H1 (cell line): ENCODE measurements around the gene NHSL2. TPM values are rescaled to one million over a fixed set of nuclear protein-coding genes. Genes with fewer than 3 reads are reported as not detected.

Source experiments
- CTCF ChIA-PET: fragments of 300-600 bp; sonication (Branson Sonifier 250); formaldehyde crosslinking; loops from one replicate; lab custom pipeline; 2021; ENCODE audit not compliant: partially characterized antibody; lab: Charles Lee
- POLR2A ChIA-PET: fragments of 300-600 bp; sonication (Branson Sonifier 250); formaldehyde crosslinking; loops from one replicate; lab custom pipeline; 2021; ENCODE audit warnings: inconsistent platforms; ENCODE audit not compliant: partially characterized antibody; lab: Charles Lee
- DNase-seq, 2 experiments: peaks; one replicate each; pipeline versions ENCODE4 v3.0.0 to v3.0.0-alpha.2; 2010 to 2022; ENCODE audit warnings: low spot score in 2 of 2, low read depth in 1 of 2, mixed read lengths in 1 of 2
- FAIRE-seq: peaks from 2 replicates; lab custom pipeline; 2011; peaks lifted over from hg19 to GRCh38; lab: Jason Lieb, UNC
- H2AFZ ChIP-seq: 2 replicates; pipeline ENCODE4 v1.8.1; 2012; ENCODE audit warnings: low read length, inconsistent platforms
- H2AK5ac ChIP-seq: 2 replicates; pipeline ENCODE4 v1.6.1; 2013; ENCODE audit warnings: low read depth, low read length
- H2BK120ac ChIP-seq: replicated peaks from 2 replicates; pipeline ENCODE3; 2013; ENCODE audit warnings: low read depth, low read length, inconsistent platforms
- H2BK12ac ChIP-seq: 2 replicates; pipeline ENCODE4 v1.6.1; 2013; ENCODE audit warnings: low read depth, low read length
- H2BK15ac ChIP-seq: 2 replicates; pipeline ENCODE4 v1.6.1; 2013; ENCODE audit warnings: low read length
- H2BK20ac ChIP-seq: 2 replicates; pipeline ENCODE4 v1.6.1; 2013; ENCODE audit warnings: low read length
- H2BK5ac ChIP-seq: 2 replicates; pipeline ENCODE4 v1.6.1; 2013; ENCODE audit warnings: low read depth, low read length
- H3K14ac ChIP-seq: 2 replicates; pipeline ENCODE4 v1.6.1; 2013; ENCODE audit warnings: inconsistent platforms; ENCODE audit not compliant: insufficient read length
- H3K18ac ChIP-seq: 2 replicates; pipeline ENCODE4 v1.6.1; 2013; ENCODE audit warnings: low read length; ENCODE audit errors: extremely low read depth
- H3K23ac ChIP-seq: 2 replicates; pipeline ENCODE4 v1.6.1; 2013; ENCODE audit warnings: inconsistent platforms; ENCODE audit not compliant: insufficient read length
- H3K23me2 ChIP-seq: 2 replicates; pipeline ENCODE4 v1.6.1; 2013; ENCODE audit warnings: low read depth, low read length
- H3K27ac ChIP-seq: 2 replicates; pipeline ENCODE4 v1.6.1; 2011; ENCODE audit warnings: low read depth, low read length, inconsistent platforms
- H3K27me3 ChIP-seq, 4 experiments: replicated peaks in 1 of 4; 1 replicate in 1 of 4; 2 replicates in 3 of 4; pipeline versions ENCODE4 v1.6.1 to v1.8.1; 2011 to 2013; ENCODE audit warnings: low read length in 3 of 4, mild to moderate bottlenecking in 3 of 4, inconsistent platforms in 2 of 4, mixed read lengths in 2 of 4, moderate library complexity in 1 of 4; ENCODE audit not compliant: control insufficient read depth in 3 of 4, insufficient read depth in 3 of 4; ENCODE audit errors: extremely low read depth in 1 of 4
- H3K36me3 ChIP-seq, 4 experiments: 2 replicates each; pipeline versions ENCODE4 v1.6.1 to v1.8.1; 2011 to 2013; ENCODE audit warnings: mild to moderate bottlenecking in 4 of 4, low read length in 3 of 4, moderate library complexity in 2 of 4, control low read depth in 1 of 4, inconsistent platforms in 1 of 4; ENCODE audit not compliant: insufficient read depth in 4 of 4, control insufficient read depth in 2 of 4
- H3K4ac ChIP-seq: replicated peaks from 2 replicates; pipeline ENCODE3; 2013; ENCODE audit warnings: low read length, low read depth, mixed read lengths, inconsistent platforms; ENCODE audit not compliant: insufficient read length
- H3K4me1 ChIP-seq, 4 experiments: replicated peaks in 1 of 4; 1 replicate in 1 of 4; 2 replicates in 3 of 4; pipeline versions ENCODE4 v1.6.1 to v1.8.1; 2011 to 2013; ENCODE audit warnings: low read length in 3 of 4, inconsistent platforms in 2 of 4, mixed read lengths in 1 of 4; ENCODE audit not compliant: insufficient read depth in 4 of 4, control insufficient read depth in 3 of 4
- H3K4me2 ChIP-seq, 2 experiments: 2 replicates each; pipeline versions ENCODE4 v1.6.1 to v1.8.1; 2011 to 2013; ENCODE audit warnings: low read depth in 2 of 2, low read length in 2 of 2, control low read depth in 1 of 2, inconsistent platforms in 1 of 2, mild to moderate bottlenecking in 1 of 2; ENCODE audit not compliant: insufficient read depth in 1 of 2
- H3K4me3 ChIP-seq, 4 experiments: fragments of 200-600, 300-600 bp in 1 of 4; sonication (generic), shearing (Covaris generic), sonication (Bioruptor Twin) in 1 of 4; 2 replicates each; pipeline versions ENCODE4 v1.5.1 to v1.8.1; 2011 to 2016; ENCODE audit warnings: low read length in 4 of 4, low read depth in 3 of 4, control low read depth in 2 of 4, inconsistent platforms in 2 of 4, mild to moderate bottlenecking in 2 of 4, mixed read lengths in 1 of 4, moderate library complexity in 1 of 4; ENCODE audit not compliant: insufficient read depth in 2 of 4; ENCODE audit errors: extremely low read depth in 1 of 4
- H3K56ac ChIP-seq: replicated peaks from 2 replicates; pipeline ENCODE3; 2013; ENCODE audit warnings: low read depth, mild to moderate bottlenecking, mixed read lengths, low read length, inconsistent platforms; ENCODE audit not compliant: insufficient read length
- H3K79me1 ChIP-seq: 2 replicates; pipeline ENCODE4 v1.6.1; 2013; ENCODE audit warnings: low read depth, low read length, control low read depth
- H3K79me2 ChIP-seq, 2 experiments: 2 replicates each; pipeline versions ENCODE4 v1.6.1 to v1.8.1; 2012 to 2013; ENCODE audit warnings: low read length in 2 of 2, mild to moderate bottlenecking in 2 of 2, inconsistent platforms in 1 of 2; ENCODE audit not compliant: insufficient read depth in 2 of 2, control insufficient read depth in 1 of 2
- H3K9ac ChIP-seq, 4 experiments: replicated peaks in 1 of 4; 1 replicate in 1 of 4; 2 replicates in 3 of 4; pipeline versions ENCODE4 v1.6.1 to v1.8.1; 2011 to 2013; ENCODE audit warnings: low read depth in 3 of 4, low read length in 3 of 4, control low read depth in 2 of 4, mild to moderate bottlenecking in 2 of 4, moderate library complexity in 2 of 4, inconsistent platforms in 1 of 4; ENCODE audit errors: extremely low read depth in 1 of 4
- H3K9me3 ChIP-seq, 2 experiments: 2 replicates each; pipeline versions ENCODE4 v1.6.1 to v1.8.1; 2012 to 2013; ENCODE audit warnings: mild to moderate bottlenecking in 2 of 2, moderate library complexity in 2 of 2, control low read depth in 1 of 2, inconsistent platforms in 1 of 2, low read depth in 1 of 2, low read length in 1 of 2, mixed read lengths in 1 of 2; ENCODE audit not compliant: insufficient read depth in 2 of 2
- H4K20me1 ChIP-seq, 2 experiments: replicated peaks in 1 of 2; 2 replicates each; pipeline versions ENCODE3 to v1.8.1; 2011 to 2013; ENCODE audit warnings: inconsistent platforms in 2 of 2, low read length in 2 of 2, mild to moderate bottlenecking in 1 of 2; ENCODE audit not compliant: insufficient read depth in 2 of 2, control insufficient read depth in 1 of 2
- H4K5ac ChIP-seq: 2 replicates; pipeline ENCODE4 v1.6.1; 2013; ENCODE audit warnings: low read length, low read depth, mixed read lengths, inconsistent platforms; ENCODE audit not compliant: insufficient read length
- H4K8ac ChIP-seq: 2 replicates; pipeline ENCODE4 v1.8.0; 2013; ENCODE audit warnings: mild to moderate bottlenecking, moderate library complexity, low read length, inconsistent platforms; ENCODE audit not compliant: insufficient read depth; ENCODE audit errors: extremely low read depth
- H4K91ac ChIP-seq: replicated peaks from 2 replicates; pipeline ENCODE3; 2013; ENCODE audit warnings: low read length, mixed read lengths, inconsistent platforms; ENCODE audit not compliant: insufficient read length
- KDM1A ChIP-seq: fragments of 200-600, 300-600 bp; sonication (generic); IDR thresholded peaks from 2 replicates; pipeline ENCODE4 v1.7.1; 2016; ENCODE audit warnings: mild to moderate bottlenecking, low read length, borderline replicate concordance
- RFX5 ChIP-seq: IDR thresholded peaks from 2 replicates; pipeline ENCODE4 v1.6.1; 2011; ENCODE audit warnings: low read depth, low read length, improper control_type of control experiment, borderline replicate concordance
- SP2 ChIP-seq: IDR thresholded peaks from 2 replicates; pipeline ENCODE4 v1.6.1; 2012; ENCODE audit warnings: mild to moderate bottlenecking, low read length, inconsistent platforms
- TCF12 ChIP-seq: IDR thresholded peaks from 2 replicates; pipeline ENCODE4 v1.6.1; 2011; ENCODE audit warnings: low read depth, mild to moderate bottlenecking, low read length
- USF2 ChIP-seq: IDR thresholded peaks from 2 replicates; pipeline ENCODE4 v1.6.1; 2011; ENCODE audit warnings: low read length, improper control_type of control experiment
- WGBS, 2 experiments: shearing (Covaris generic) in 1 of 2; methylation state at CpG; one replicate each; pipeline versions ENCODE4 v1.1.6 to v1.1.7; 2013 to 2015; ENCODE audit warnings: low lambda C conversion rate in 2 of 2, mixed read lengths in 2 of 2, inconsistent platforms in 1 of 2, low coverage in 1 of 2, missing lambda C conversion rate in 1 of 2; ENCODE audit not compliant: insufficient replicate concordance in 2 of 2, insufficient coverage in 1 of 2, insufficient read length in 1 of 2; ENCODE audit errors: extremely low coverage in 1 of 2, missing lambda C conversion rate in 1 of 2; 5-methylcytosine and 5-hydroxymethylcytosine counted together
- polyA plus RNA-seq, 7 experiments: library from polyadenylated mRNA; depleted of rRNA in 3 of 7; stranded (reverse) in 5 of 7; unstranded in 2 of 7; fragments of >200 nt in 5 of 7; fragments of 200-250 nt in 2 of 7; gene quantifications; 1 replicate in 5 of 7; 2 replicates in 1 of 7; 4 replicates in 1 of 7; pipeline versions ENCODE4 v1.2.1 to v1.2.3, GENCODE V29; 2011 to 2013; ENCODE audit warnings: missing spikeins in 2 of 7, mixed read lengths in 2 of 7
- total RNA-seq: library from RNA; stranded (reverse); fragmentation: NEBNext Ultra II Directional; extraction: Animal tissue kit (Norgen Biotek cat#: 25700); gene quantifications from 2 replicates; pipeline ENCODE4 v1.2.1, GENCODE V29; 2021

NHSL2 gene
- total and polyA plus RNA-seq, 2 of the 8 experiments (the other 6 are each of a cell fraction or from before 2014, with no cell fraction given), result 3.7 to 7.2 TPM

GRCh38 chrX:72159769-72160168, 249.1 kb downstream of the NHSL2 start:
- no peaks in the 10 kb centered on the region for H3K79me2 ChIP-seq
- H2BK120ac ChIP-seq, result no peak overlapping the region
- no peak overlapping the region for H3K14ac ChIP-seq
- H4K91ac ChIP-seq, result no peak overlapping the region
- FAIRE-seq (no peak), DNase-seq (no peak)
- H2AK5ac ChIP-seq, result no peak overlapping the region
- no peaks in the 10 kb centered on the region for H3K79me1 ChIP-seq
- no peak overlapping the region for H2AFZ ChIP-seq
- no peak overlapping the region for H2BK20ac ChIP-seq
- H3K27ac ChIP-seq, result no peak overlapping the region
- H2BK5ac ChIP-seq, result no peak overlapping the region
- no peaks in the 10 kb centered on the region for H3K27me3 ChIP-seq
- no peak overlapping the region for H3K56ac ChIP-seq
- CTCF ChIA-PET, result no interaction called here
- no peak overlapping the region for H4K8ac ChIP-seq
- H4K20me1 ChIP-seq, result no peaks in the 10 kb centered on the region
- H4K5ac ChIP-seq, result no peak overlapping the region
- no peak overlapping the region for H3K9ac ChIP-seq
- H3K4me2 ChIP-seq, result no peak overlapping the region
- POLR2A ChIA-PET, result no interaction called here
- WGBS, 2 experiments, result 76% methylated on average over 6 of the region's 10 CpGs; no CpG with 5 or more reads in 1 of the 2 experiments
- H2BK15ac ChIP-seq, result no peak overlapping the region
- H3K36me3 ChIP-seq, result no peaks in the 10 kb centered on the region
- no peak overlapping the region for H3K18ac ChIP-seq
- no peaks in the 10 kb centered on the region for H3K4me1 ChIP-seq
- H3K4me3 ChIP-seq, result no peak overlapping the region
- peaks cover 3 to 6% of the 10 kb centered on the region in 2 experiments; a peak in 2 of 4 replicates for H3K9me3 ChIP-seq
- H3K23me2 ChIP-seq, result no peaks in the 10 kb centered on the region
- H2BK12ac ChIP-seq, result no peak overlapping the region
- H3K4ac ChIP-seq, result no peak overlapping the region
- H3K23ac ChIP-seq, result no peak overlapping the region
- TF ChIP-seq TCF12, result no peak
- TF ChIP-seq USF2, result no peak
- TF ChIP-seq RFX5, result no peak
- no peak for TF ChIP-seq SP2
- TF ChIP-seq KDM1A, result no peak
